ENCODE data around the gene DPP10.

Gene DPP10

DNA sequence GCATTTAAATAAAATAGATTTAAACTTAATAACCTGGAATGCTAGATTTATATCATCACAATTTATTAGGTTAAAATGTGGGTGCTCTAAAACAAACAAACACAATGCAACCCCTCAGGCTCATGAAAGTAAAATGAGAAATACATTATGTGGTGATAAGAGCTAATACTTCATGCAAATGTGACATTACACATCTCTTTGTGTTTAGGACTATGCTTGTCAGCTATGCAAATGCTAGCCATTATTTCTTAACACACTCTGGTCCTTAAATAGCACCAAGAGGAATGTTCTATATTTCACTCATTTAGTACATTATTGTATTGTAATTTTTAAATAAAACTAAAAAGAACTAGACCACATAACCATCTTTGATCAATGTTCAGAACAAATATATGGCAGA lies 627.6 kb downstream of the DPP10 start:
- Histone ChIP-seq H3K18ac (ENCODE audit: low read length) (no peak overlapping the region), H3K9me3 (replicated peaks in 1 of 2; ENCODE audit: control insufficient read depth in 2 of 2, insufficient read depth in 1 of 2, low read depth in 1 of 2, low read length in 2 of 2) (no peaks in the 10 kb centered on the region), H4K91ac (ENCODE audit: low read depth, low read length, poor library complexity) (no peak overlapping the region), H3K23ac (ENCODE audit: low read depth, low read length, poor library complexity) (no peak overlapping the region), H3K36me3 (replicated peaks in 1 of 2; ENCODE audit: control insufficient read depth in 2 of 2, insufficient read depth in 2 of 2, low read length in 2 of 2) (no peaks in the 10 kb centered on the region), H3K9ac (ENCODE audit: low read depth, low read length, poor library complexity) (no peak overlapping the region), H2AFZ (ENCODE audit: low read length) (no peak overlapping the region), H2BK5ac (ENCODE audit: low read length) (no peak overlapping the region), H3K4me3 (ENCODE audit: low read length in 2 of 2) (no peak overlapping the region), H3K4me1 (ENCODE audit: control insufficient read depth in 2 of 2, insufficient read depth in 1 of 2, low read depth in 1 of 2, low read length in 2 of 2) (no peaks in the 10 kb centered on the region), H2BK120ac (ENCODE audit: low read depth, low read length) (no peak overlapping the region), H2BK15ac (ENCODE audit: low read length) (no peak overlapping the region), H3K27ac (replicated peaks; ENCODE audit: low read length) (no peak overlapping the region), H2AK5ac (ENCODE audit: low read depth, low read length) (no peak overlapping the region), H3K27me3 (ENCODE audit: control insufficient read depth in 3 of 3, insufficient read depth in 3 of 3, low read depth in 1 of 3, low read length in 3 of 3) (no peaks in the 10 kb centered on the region), H3K4me2 (ENCODE audit: insufficient read depth, low read length, poor library complexity, severe bottlenecking) (no peak overlapping the region), H3K14ac (ENCODE audit: low read length) (no peak overlapping the region), H4K8ac (ENCODE audit: low read depth, low read length) (no peak overlapping the region), H3K4ac (ENCODE audit: low read length) (no peak overlapping the region), H3K79me1 (ENCODE audit: low read depth, low read length) (no peaks in the 10 kb centered on the region), H2BK12ac (ENCODE audit: low read length) (no peak overlapping the region)
- DNase-seq (ENCODE audit: low spot score), result no peak

DNA sequence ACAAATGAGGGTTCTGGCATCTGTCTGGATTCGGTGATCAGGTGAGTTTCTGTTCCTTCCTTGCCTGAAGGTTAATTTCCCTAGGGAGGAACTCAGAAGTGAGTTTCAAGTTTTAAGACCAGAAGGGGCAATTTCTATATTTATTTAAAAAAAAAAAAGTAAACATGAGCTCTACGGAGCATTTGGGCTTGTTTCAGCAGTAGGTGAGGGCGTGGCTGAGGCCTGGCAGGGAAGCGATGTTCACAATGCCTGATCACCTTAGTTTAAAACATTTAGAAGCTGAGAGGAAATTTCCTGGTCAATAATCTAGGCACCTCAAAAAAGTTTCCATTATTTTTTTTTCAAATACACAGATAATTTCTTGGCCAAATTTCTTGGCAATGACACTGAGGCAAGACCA lies 629.1 kb downstream of the DPP10 start:
- no CpG with 5 or more reads among the region's 4 CpGs for WGBS, 2 donors (ENCODE audit: extremely low coverage in 2 of 2, insufficient read length in 2 of 2, insufficient replicate concordance in 1 of 2)

DNA sequence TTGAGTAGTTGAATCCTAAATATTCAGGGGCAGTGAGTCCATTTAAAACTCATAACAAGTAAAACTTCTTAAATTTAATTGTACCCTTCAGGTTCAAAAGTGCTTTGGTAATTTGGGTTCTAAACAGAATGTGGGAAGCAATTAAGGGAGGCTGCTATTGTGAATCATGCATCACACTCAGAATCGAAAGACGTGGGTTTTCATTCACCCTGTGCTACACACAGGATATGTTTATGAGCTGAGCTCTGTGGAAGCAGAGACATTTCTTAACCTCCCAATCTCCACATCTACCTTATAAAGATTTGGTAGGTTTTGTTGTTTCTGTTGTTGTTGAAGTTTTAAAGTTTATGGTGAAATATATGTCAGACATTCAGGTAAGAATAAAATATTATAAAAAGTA lies 633.4 kb downstream of the DPP10 start:
- H3K4me3 ChIP-seq (ENCODE audit: low read length in 2 of 2), result no peak overlapping the region
- no peak overlapping the region for H3K9ac ChIP-seq (ENCODE audit: low read depth, low read length, poor library complexity)
- H3K79me1 ChIP-seq (ENCODE audit: low read depth, low read length), result no peaks in the 10 kb centered on the region
- DNase-seq (ENCODE audit: low spot score), result no peak
- no peak overlapping the region for H2BK15ac ChIP-seq (ENCODE audit: low read length)
- H3K27ac ChIP-seq (replicated peaks; ENCODE audit: low read length), result no peak overlapping the region
- no peaks in the 10 kb centered on the region for H3K27me3 ChIP-seq (ENCODE audit: control insufficient read depth in 3 of 3, insufficient read depth in 3 of 3, low read depth in 1 of 3, low read length in 3 of 3)
- no peak overlapping the region for H3K18ac ChIP-seq (ENCODE audit: low read length)
- H3K4ac ChIP-seq (ENCODE audit: low read length), result no peak overlapping the region
- H4K8ac ChIP-seq (ENCODE audit: low read depth, low read length), result no peak overlapping the region
- no peak overlapping the region for H3K14ac ChIP-seq (ENCODE audit: low read length)
- no peak overlapping the region for H2BK12ac ChIP-seq (ENCODE audit: low read length)
- H4K91ac ChIP-seq (ENCODE audit: low read depth, low read length, poor library complexity), result no peak overlapping the region
- no peak overlapping the region for H2BK5ac ChIP-seq (ENCODE audit: low read length)
- H2BK120ac ChIP-seq (ENCODE audit: low read depth, low read length), result no peak overlapping the region
- H3K4me1 ChIP-seq (ENCODE audit: control insufficient read depth in 2 of 2, insufficient read depth in 1 of 2, low read depth in 1 of 2, low read length in 2 of 2), result no peaks in the 10 kb centered on the region
- H3K36me3 ChIP-seq (replicated peaks in 1 of 2; ENCODE audit: control insufficient read depth in 2 of 2, insufficient read depth in 2 of 2, low read length in 2 of 2), result no peaks in the 10 kb centered on the region
- no peaks in the 10 kb centered on the region for H3K9me3 ChIP-seq (replicated peaks in 1 of 2; ENCODE audit: control insufficient read depth in 2 of 2, insufficient read depth in 1 of 2, low read depth in 1 of 2, low read length in 2 of 2)
- WGBS, 2 donors (ENCODE audit: extremely low coverage in 2 of 2, insufficient read length in 2 of 2, insufficient replicate concordance in 1 of 2), result no CpG with 5 or more reads among the region's 2 CpGs
- no peak overlapping the region for H2AK5ac ChIP-seq (ENCODE audit: low read depth, low read length)
- no peak overlapping the region for H3K4me2 ChIP-seq (ENCODE audit: insufficient read depth, low read length, poor library complexity, severe bottlenecking)
- no peak overlapping the region for H2AFZ ChIP-seq (ENCODE audit: low read length)
- no peak overlapping the region for H3K23ac ChIP-seq (ENCODE audit: low read depth, low read length, poor library complexity)

More for the DNA sequence above, 629.1 kb downstream of the DPP10 start:
- Histone ChIP-seq H3K4me3 (ENCODE audit: low read length in 2 of 2) (no peak overlapping the region), H4K91ac (ENCODE audit: low read depth, low read length, poor library complexity) (no peak overlapping the region), H3K9me3 (replicated peaks in 1 of 2; ENCODE audit: control insufficient read depth in 2 of 2, insufficient read depth in 1 of 2, low read depth in 1 of 2, low read length in 2 of 2) (no peaks in the 10 kb centered on the region), H3K9ac (ENCODE audit: low read depth, low read length, poor library complexity) (no peak overlapping the region), H2BK120ac (ENCODE audit: low read depth, low read length) (no peak overlapping the region), H3K27ac (replicated peaks; ENCODE audit: low read length) (no peak overlapping the region), H3K36me3 (replicated peaks in 1 of 2; ENCODE audit: control insufficient read depth in 2 of 2, insufficient read depth in 2 of 2, low read length in 2 of 2) (no peaks in the 10 kb centered on the region), H4K8ac (ENCODE audit: low read depth, low read length) (no peak overlapping the region), H2BK5ac (ENCODE audit: low read length) (no peak overlapping the region), H3K27me3 (ENCODE audit: control insufficient read depth in 3 of 3, insufficient read depth in 3 of 3, low read depth in 1 of 3, low read length in 3 of 3) (no peaks in the 10 kb centered on the region), H3K18ac (ENCODE audit: low read length) (no peak overlapping the region), H2BK15ac (ENCODE audit: low read length) (no peak overlapping the region), H3K4ac (ENCODE audit: low read length) (no peak overlapping the region), H2AFZ (ENCODE audit: low read length) (no peak overlapping the region), H2BK12ac (ENCODE audit: low read length) (no peak overlapping the region), H3K23ac (ENCODE audit: low read depth, low read length, poor library complexity) (no peak overlapping the region), H3K79me1 (ENCODE audit: low read depth, low read length) (no peaks in the 10 kb centered on the region), H3K4me2 (ENCODE audit: insufficient read depth, low read length, poor library complexity, severe bottlenecking) (no peak overlapping the region), H2AK5ac (ENCODE audit: low read depth, low read length) (no peak overlapping the region), H3K4me1 (ENCODE audit: control insufficient read depth in 2 of 2, insufficient read depth in 1 of 2, low read depth in 1 of 2, low read length in 2 of 2) (no peaks in the 10 kb centered on the region), H3K14ac (ENCODE audit: low read length) (no peak overlapping the region)
- DNase-seq (ENCODE audit: low spot score), result no peak

DNA sequence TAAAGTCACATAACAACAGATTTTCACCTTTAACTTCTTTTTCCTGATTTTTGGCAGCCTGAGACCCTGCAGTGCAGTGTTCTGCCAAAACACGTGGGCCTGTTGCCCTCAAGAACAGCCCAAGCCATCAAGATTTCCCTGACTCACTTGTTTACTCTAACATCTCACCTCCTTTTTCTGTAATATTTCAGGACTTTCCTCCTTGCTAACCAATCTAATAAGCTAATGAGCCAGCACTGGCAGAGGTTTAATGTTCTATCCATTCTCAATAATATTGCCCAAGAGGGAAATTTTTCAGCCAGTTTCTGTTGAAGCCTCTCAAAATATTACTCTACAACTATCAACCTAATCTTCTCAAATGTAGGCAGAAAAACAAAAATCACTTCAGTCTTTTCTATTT lies 635.2 kb downstream of the DPP10 start:
- DNase-seq (ENCODE audit: low spot score), result no peak
- Histone ChIP-seq H3K27me3 (ENCODE audit: control insufficient read depth in 3 of 3, insufficient read depth in 3 of 3, low read depth in 1 of 3, low read length in 3 of 3) (no peaks in the 10 kb centered on the region), H3K4me1 (ENCODE audit: control insufficient read depth in 2 of 2, insufficient read depth in 1 of 2, low read depth in 1 of 2, low read length in 2 of 2) (no peaks in the 10 kb centered on the region), H3K23ac (ENCODE audit: low read depth, low read length, poor library complexity) (no peak overlapping the region), H3K36me3 (replicated peaks in 1 of 2; ENCODE audit: control insufficient read depth in 2 of 2, insufficient read depth in 2 of 2, low read length in 2 of 2) (no peaks in the 10 kb centered on the region), H3K14ac (ENCODE audit: low read length) (no peak overlapping the region), H2BK12ac (ENCODE audit: low read length) (no peak overlapping the region), H2BK15ac (ENCODE audit: low read length) (no peak overlapping the region), H3K4ac (ENCODE audit: low read length) (no peak overlapping the region), H2AFZ (ENCODE audit: low read length) (no peak overlapping the region), H3K4me3 (ENCODE audit: low read length in 2 of 2) (no peak overlapping the region), H3K9me3 (replicated peaks in 1 of 2; ENCODE audit: control insufficient read depth in 2 of 2, insufficient read depth in 1 of 2, low read depth in 1 of 2, low read length in 2 of 2) (no peaks in the 10 kb centered on the region), H3K79me1 (ENCODE audit: low read depth, low read length) (no peaks in the 10 kb centered on the region), H3K4me2 (ENCODE audit: insufficient read depth, low read length, poor library complexity, severe bottlenecking) (no peak overlapping the region), H3K27ac (replicated peaks; ENCODE audit: low read length) (no peak overlapping the region), H3K18ac (ENCODE audit: low read length) (no peak overlapping the region), H2AK5ac (ENCODE audit: low read depth, low read length) (no peak overlapping the region), H4K8ac (ENCODE audit: low read depth, low read length) (no peak overlapping the region), H3K9ac (ENCODE audit: low read depth, low read length, poor library complexity) (no peak overlapping the region), H4K91ac (ENCODE audit: low read depth, low read length, poor library complexity) (no peak overlapping the region), H2BK5ac (ENCODE audit: low read length) (no peak overlapping the region), H2BK120ac (ENCODE audit: low read depth, low read length) (no peak overlapping the region)
- WGBS, 2 donors (ENCODE audit: extremely low coverage in 2 of 2, insufficient read length in 2 of 2, insufficient replicate concordance in 1 of 2), result no CpG with 5 or more reads among the region's 1 CpG
